ENCODE measurements around the gene NEURL1B.
A peak's percentile ranks its signal among the peaks of the same experiment; 100 is the strongest.
"Not testable (repeated sequence)": the region's sequence is repeated elsewhere in the genome, so short reads cannot be mapped to it uniquely, and the experiment has no call there.

The NEURL1B gene

DNA sequence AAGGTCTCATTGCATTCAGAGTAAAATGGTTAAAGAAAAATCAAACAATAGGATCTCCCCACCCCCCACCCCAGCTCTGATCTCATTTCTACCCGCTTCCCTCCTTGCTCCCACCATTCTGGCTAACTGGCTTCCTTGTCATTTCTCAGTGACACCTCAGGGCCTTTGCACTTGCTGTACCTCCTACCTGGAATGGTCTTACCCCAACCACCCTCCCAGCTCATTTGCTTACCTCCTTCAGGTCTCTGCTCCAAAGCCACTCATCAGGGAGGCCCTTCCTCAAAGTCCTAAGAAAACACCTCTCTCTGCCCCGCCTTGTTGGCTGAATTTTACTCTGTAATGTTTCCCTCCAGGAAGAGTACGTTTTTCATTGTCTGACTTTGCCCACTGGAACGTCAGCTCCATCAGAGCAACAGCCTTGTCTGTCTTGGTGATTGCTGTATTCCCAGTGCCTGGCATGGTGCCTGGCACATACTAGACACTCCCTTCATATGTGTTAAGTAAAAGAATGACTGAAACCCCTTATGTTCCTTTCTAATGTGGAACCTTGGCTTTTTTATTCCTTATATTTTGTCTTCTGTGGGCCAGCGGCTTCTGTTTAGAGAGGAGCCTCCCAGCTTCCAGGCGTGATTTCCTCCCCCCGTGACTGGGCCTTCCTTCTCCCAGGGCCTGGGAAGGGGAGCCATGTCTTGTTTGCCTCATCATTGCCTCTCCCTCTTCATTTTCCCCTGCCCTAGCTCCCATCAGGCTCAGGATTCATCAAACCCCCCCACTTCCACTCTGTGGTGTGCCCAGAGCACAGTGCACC lies 26.9 kb downstream of the NEURL1B start:
- Histone ChIP-seq H3K4me3 (ENCODE audit: low read length) (no peak overlapping the region), H3K4me1 (ENCODE audit: control insufficient read depth, insufficient read depth, low read length) (peaks cover 13% of the 10 kb centered on the region), H3K27ac (ENCODE audit: low read depth, low read length) (peak overlapping the region; percentile 6), H3K36me3 (ENCODE audit: control insufficient read depth, insufficient read depth, low read length) (no peaks in the 10 kb centered on the region), H3K9ac (ENCODE audit: low read length) (no peak overlapping the region), H3K27me3 (ENCODE audit: control insufficient read depth, insufficient read depth, low read length) (no peaks in the 10 kb centered on the region)

DNA sequence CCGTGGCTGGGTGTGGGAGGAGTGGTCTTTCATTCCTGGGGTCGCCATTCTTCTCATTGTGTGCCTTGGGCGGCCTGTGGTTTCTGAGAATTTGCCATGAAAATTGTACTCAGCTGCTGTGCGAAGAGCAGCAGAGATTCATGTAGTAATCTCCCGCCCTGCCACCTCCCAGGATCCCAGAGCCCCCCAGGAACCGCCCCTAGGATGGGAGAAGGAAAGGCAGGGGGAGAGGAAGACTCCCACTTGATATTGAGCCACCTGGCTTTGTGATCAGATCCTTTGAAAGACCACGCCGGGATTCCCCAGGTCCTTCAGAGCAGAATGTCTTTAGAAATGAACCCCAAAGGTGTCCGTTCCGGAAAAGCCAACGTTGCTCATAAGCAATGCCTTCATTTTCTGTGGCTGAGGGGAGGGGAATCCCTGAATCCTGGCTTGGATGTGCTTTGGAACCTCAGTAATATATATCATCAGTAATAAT lies 27.6 kb downstream of the NEURL1B start:
- peaks cover 13% of the 10 kb centered on the region for H3K4me1 ChIP-seq (ENCODE audit: control insufficient read depth, insufficient read depth, low read length)
- H3K36me3 ChIP-seq (ENCODE audit: control insufficient read depth, insufficient read depth, low read length), result no peaks in the 10 kb centered on the region
- no peak overlapping the region for H3K4me3 ChIP-seq (ENCODE audit: low read length)
- peak overlapping the region; percentile 6 for H3K27ac ChIP-seq (ENCODE audit: low read depth, low read length)
- no peak overlapping the region for H3K9ac ChIP-seq (ENCODE audit: low read length)
- H3K27me3 ChIP-seq (ENCODE audit: control insufficient read depth, insufficient read depth, low read length), result no peaks in the 10 kb centered on the region

DNA sequence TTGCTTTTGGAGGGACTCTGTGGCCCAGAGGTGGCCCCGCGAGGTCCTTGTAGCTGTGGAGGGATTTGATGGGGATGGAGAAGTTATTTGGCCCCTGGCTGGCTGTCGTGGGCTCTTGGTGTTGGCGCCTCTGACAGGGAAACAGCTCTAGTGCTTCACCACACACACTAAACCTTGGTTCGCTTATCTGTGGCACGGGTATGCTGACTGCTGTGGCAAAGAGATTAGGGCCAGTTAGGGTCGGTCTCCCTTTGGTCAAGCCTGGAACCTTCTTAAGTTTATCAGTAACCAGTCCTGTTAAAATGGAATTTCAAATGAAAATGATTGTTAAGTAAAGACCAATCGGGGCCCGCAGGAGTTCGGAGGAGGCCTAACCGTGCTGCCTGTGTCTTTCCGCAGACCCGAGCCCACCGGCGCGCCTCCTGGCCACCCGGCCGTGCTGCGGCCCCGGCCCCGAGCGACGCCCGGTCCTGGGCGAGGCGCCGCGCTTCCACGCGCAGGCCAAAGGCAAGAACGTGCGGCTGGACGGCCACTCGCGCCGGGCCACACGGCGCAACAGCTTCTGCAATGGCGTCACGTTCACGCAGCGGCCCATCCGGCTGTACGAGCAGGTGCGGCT lies 28.4 kb downstream of the NEURL1B start:
- H3K4me3 ChIP-seq (ENCODE audit: low read length), result no peak overlapping the region
- H3K27me3 ChIP-seq (ENCODE audit: control insufficient read depth, insufficient read depth, low read length), result no peaks in the 10 kb centered on the region
- no peaks in the 10 kb centered on the region for H3K36me3 ChIP-seq (ENCODE audit: control insufficient read depth, insufficient read depth, low read length)
- no peak overlapping the region for H3K9ac ChIP-seq (ENCODE audit: low read length)
- no peak overlapping the region for H3K27ac ChIP-seq (ENCODE audit: low read depth, low read length)
- H3K4me1 ChIP-seq (ENCODE audit: control insufficient read depth, insufficient read depth, low read length), result peaks cover 12% of the 10 kb centered on the region

DNA sequence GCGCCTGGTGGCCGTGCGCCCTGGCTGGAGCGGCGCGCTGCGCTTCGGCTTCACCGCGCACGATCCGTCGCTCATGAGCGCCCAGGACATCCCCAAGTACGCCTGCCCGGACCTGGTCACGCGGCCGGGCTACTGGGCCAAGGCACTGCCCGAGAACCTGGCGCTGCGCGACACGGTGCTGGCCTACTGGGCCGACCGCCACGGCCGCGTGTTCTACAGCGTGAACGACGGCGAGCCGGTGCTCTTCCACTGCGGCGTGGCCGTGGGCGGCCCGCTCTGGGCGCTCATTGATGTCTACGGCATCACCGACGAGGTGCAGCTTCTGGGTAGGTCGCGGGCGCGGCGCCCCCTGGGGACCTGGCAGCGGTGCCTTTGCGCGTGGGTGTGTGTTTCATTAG lies 28.9 kb downstream of the NEURL1B start:
- peaks cover 7% of the 10 kb centered on the region for H3K4me1 ChIP-seq (ENCODE audit: control insufficient read depth, insufficient read depth, low read length)
- H3K36me3 ChIP-seq (ENCODE audit: control insufficient read depth, insufficient read depth, low read length), result no peaks in the 10 kb centered on the region
- H3K4me3 ChIP-seq (ENCODE audit: low read length), result no peak overlapping the region
- H3K9ac ChIP-seq (ENCODE audit: low read length), result no peak overlapping the region
- H3K27ac ChIP-seq (ENCODE audit: low read depth, low read length), result no peak overlapping the region
- H3K27me3 ChIP-seq (ENCODE audit: control insufficient read depth, insufficient read depth, low read length), result no peaks in the 10 kb centered on the region

DNA sequence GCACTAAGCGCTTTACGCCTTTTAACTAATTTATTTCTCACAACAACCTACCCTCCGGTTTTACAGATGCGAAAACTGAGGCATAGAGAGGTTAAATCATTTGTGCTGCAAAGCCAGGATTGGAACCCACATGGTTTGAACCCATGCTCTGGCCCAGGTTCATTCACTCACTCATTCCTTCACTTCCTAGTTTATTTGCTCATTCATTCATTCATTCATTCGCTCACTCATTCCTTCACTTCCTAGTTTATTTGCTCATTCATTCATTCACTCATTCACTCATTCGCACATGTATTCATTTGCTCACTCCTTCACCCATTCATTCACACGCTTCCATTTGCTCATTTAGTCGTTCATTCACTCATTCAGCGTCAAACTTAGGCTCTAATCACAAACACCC lies 29.4 kb downstream of the NEURL1B start:
- Histone ChIP-seq H3K27ac (ENCODE audit: low read depth, low read length) (no peak overlapping the region), H3K36me3 (ENCODE audit: control insufficient read depth, insufficient read depth, low read length) (no peaks in the 10 kb centered on the region), H3K9ac (ENCODE audit: low read length) (no peak overlapping the region), H3K27me3 (ENCODE audit: control insufficient read depth, insufficient read depth, low read length) (no peaks in the 10 kb centered on the region), H3K4me1 (ENCODE audit: control insufficient read depth, insufficient read depth, low read length) (peaks cover 4% of the 10 kb centered on the region), H3K4me3 (ENCODE audit: low read length) (no peak overlapping the region)

DNA sequence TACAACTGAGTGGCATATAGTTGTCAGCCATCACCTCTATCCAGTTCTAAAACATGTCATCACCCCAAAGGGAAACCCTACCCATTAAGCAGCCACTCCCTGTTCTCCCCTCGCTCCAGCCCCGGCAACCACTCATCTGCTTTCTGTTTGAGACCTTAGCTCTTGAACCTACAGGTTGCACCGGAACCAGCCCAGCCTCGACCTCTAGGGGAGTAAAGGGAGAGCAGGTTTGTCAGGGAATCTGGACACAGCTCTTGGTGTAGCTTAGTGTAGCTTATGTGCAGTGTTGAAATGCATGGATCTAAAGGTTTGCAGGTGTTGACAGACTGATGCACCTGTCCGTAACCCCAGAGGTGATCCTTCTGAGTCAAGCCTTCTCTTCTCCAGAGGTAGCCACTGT lies 30.0 kb downstream of the NEURL1B start:
- no peak overlapping the region for H3K27ac ChIP-seq (ENCODE audit: low read depth, low read length)
- peaks cover 4% of the 10 kb centered on the region for H3K4me1 ChIP-seq (ENCODE audit: control insufficient read depth, insufficient read depth, low read length)
- H3K9ac ChIP-seq (ENCODE audit: low read length), result no peak overlapping the region
- no peaks in the 10 kb centered on the region for H3K27me3 ChIP-seq (ENCODE audit: control insufficient read depth, insufficient read depth, low read length)
- no peak overlapping the region for H3K4me3 ChIP-seq (ENCODE audit: low read length)
- no peaks in the 10 kb centered on the region for H3K36me3 ChIP-seq (ENCODE audit: control insufficient read depth, insufficient read depth, low read length)

DNA sequence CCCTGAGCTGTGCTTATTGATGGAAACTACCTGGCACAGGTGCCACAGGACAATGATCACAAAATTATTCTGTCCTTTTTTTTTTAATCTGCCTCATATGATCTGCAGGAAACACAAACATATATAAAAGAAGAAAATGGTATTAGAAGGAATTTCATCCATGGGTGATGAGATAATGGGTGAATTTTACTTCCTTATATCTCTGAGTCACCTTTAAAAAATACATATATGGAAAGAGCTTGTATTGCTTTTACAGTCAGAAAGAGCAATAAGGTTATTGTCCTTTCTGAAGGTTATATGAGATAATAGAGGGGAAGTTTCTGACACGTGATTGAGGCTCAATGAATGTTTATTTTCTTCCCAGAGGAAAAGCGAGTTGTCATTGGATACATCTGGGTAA lies 31.6 kb downstream of the NEURL1B start:
- Histone ChIP-seq H3K4me3 (ENCODE audit: low read length) (no peak overlapping the region), H3K9ac (ENCODE audit: low read length) (no peak overlapping the region), H3K4me1 (ENCODE audit: control insufficient read depth, insufficient read depth, low read length) (peaks cover 4% of the 10 kb centered on the region), H3K27me3 (ENCODE audit: control insufficient read depth, insufficient read depth, low read length) (no peaks in the 10 kb centered on the region), H3K27ac (ENCODE audit: low read depth, low read length) (no peak overlapping the region), H3K36me3 (ENCODE audit: control insufficient read depth, insufficient read depth, low read length) (no peaks in the 10 kb centered on the region)

DNA sequence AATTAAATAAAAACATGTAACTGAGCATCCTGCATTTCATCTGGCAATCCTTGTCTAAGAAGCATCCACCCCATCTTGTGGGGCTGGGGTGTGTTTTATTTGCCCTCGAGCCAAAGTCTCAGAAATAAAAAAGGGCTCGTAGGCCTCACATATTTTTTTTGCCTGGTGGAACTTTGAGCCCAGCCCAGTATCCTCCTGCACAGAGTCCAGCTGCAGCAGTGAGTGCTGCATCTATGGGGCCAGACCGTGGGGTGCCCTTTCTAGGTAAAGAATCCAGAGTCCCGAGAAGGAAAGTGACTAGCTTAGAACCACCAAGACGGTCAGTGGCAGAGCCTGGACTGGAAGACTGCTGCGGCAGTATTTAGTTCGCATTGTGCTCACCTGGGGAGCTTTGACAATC lies 33.1 kb downstream of the NEURL1B start:
- no peak overlapping the region for H3K4me3 ChIP-seq (ENCODE audit: low read length)
- peaks cover 7% of the 10 kb centered on the region for H3K4me1 ChIP-seq (ENCODE audit: control insufficient read depth, insufficient read depth, low read length)
- no peak overlapping the region for H3K9ac ChIP-seq (ENCODE audit: low read length)
- H3K36me3 ChIP-seq (ENCODE audit: control insufficient read depth, insufficient read depth, low read length), result no peaks in the 10 kb centered on the region
- H3K27ac ChIP-seq (ENCODE audit: low read depth, low read length), result no peak overlapping the region
- no peaks in the 10 kb centered on the region for H3K27me3 ChIP-seq (ENCODE audit: control insufficient read depth, insufficient read depth, low read length)

DNA sequence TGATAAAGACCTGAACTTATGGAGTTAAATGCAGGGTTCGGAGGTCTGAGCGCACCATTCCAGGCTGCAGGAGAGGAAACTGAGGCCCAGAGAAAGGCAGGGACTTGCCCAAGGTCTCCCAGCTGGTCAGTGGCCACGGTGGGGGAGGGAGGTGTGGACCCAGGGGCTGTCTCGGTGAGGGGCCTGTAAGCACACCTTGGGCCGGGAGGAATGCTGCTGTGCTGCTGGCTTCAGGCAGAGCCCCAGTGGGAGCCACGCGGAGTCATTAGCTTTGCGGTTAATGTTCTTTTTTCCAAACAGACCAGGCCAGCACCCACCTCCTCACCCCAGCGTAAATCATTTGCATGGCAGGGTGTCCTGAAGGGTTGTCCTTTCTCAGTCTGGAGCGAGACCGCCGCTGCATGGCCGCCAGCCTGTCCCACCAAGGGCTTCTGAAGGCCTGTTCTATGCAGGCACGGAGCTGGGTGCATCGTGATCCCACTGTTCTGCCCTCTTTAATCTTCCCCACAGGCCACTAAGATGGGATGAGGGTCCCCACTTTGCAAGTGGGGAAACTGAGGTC lies 35.9 kb downstream of the NEURL1B start:
- no peaks in the 10 kb centered on the region for H3K27me3 ChIP-seq (ENCODE audit: control insufficient read depth, insufficient read depth, low read length)
- H3K27ac ChIP-seq (ENCODE audit: low read depth, low read length), result no peak overlapping the region
- peaks cover 19% of the 10 kb centered on the region for H3K4me1 ChIP-seq (ENCODE audit: control insufficient read depth, insufficient read depth, low read length)
- H3K36me3 ChIP-seq (ENCODE audit: control insufficient read depth, insufficient read depth, low read length), result no peaks in the 10 kb centered on the region
- no peak overlapping the region for H3K9ac ChIP-seq (ENCODE audit: low read length)
- H3K4me3 ChIP-seq (ENCODE audit: low read length), result no peak overlapping the region

DNA sequence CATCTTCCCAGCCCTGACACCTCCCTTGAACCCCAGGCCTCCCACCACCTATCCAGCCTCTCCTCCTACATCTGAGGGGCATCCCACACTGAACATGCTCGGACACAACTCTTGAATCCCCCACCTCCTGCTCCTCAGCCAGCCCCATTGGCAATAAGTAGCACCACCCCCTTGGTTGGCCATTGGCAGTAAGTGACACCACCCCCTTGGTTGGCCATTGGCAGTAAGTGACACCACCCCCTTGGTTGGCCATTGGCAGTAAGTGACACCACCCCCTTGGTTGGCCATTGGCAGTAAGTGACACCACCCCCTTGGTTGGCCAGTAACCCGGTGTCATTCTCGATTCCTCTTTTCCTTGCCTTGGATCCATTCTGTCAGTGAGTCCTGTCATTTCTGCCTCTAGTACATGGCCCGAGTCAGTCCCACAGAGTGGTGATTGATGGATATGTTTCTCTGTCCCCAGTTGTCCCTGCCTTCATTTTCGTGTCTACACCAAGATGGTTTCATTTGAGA lies 37.4 kb downstream of the NEURL1B start:
- not testable (repeated sequence) for H3K27me3 ChIP-seq (ENCODE audit: control insufficient read depth, insufficient read depth, low read length); H3K36me3 ChIP-seq (ENCODE audit: control insufficient read depth, insufficient read depth, low read length); H3K9ac ChIP-seq (ENCODE audit: low read length); H3K4me3 ChIP-seq (ENCODE audit: low read length)
- Histone ChIP-seq H3K4me1 (ENCODE audit: control insufficient read depth, insufficient read depth, low read length) (peaks cover 19% of the 10 kb centered on the region), H3K27ac (ENCODE audit: low read depth, low read length) (peak overlapping the region; percentile 24)

DNA sequence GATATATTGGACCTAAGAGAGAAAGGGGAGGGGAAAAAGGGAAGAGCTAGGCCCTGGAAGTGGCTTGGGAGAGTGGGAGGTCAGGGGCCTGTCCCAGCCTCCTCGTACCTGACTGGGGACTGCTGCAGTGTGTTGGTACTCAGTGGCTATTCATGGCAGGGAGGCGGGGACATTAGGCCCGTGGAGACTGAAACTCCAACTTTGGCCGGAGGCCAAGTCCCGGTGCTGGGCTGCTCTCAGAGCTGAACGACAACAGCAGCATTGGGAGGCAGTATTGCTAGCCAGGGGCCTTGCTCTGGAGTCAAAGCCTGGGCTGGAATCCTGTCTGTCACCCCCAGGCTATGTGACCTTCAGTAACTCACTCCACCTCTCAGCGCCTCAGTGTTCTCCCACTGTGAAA lies 37.8 kb downstream of the NEURL1B start:
- peak overlapping the region; percentile 24 for H3K27ac ChIP-seq (ENCODE audit: low read depth, low read length)
- H3K4me1 ChIP-seq (ENCODE audit: control insufficient read depth, insufficient read depth, low read length), result peaks cover 19% of the 10 kb centered on the region
- no peaks in the 10 kb centered on the region for H3K27me3 ChIP-seq (ENCODE audit: control insufficient read depth, insufficient read depth, low read length)
- no peak overlapping the region for H3K9ac ChIP-seq (ENCODE audit: low read length)
- no peak overlapping the region for H3K4me3 ChIP-seq (ENCODE audit: low read length)
- H3K36me3 ChIP-seq (ENCODE audit: control insufficient read depth, insufficient read depth, low read length), result no peaks in the 10 kb centered on the region

DNA sequence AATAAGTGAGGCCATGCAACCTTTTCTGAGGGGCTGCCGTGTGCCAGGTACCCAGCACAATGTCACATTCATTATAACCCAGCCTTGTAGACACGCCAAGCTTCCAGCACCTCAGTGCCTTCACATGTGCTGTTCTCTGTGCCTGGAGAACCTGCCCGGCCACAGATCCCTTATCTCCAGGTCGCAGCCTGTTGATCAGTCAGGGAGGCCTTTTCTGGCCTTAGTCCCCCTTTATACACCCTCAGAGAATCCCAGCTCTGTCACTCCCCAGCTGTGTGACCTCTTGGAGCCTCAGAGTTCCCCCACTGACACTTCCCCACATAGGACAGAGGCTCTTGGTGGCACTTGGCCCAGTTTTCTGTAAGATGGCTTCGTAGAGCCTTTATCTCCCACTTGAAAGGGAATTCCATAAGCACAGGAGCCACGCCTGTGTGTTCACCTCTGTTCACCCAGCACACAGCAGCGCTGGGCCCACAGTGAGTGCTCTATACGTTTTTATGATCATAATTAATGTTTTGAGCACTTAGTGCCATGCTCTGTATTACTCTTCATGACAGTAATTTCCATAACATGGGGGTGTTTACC lies 38.7 kb downstream of the NEURL1B start:
- H3K4me1 ChIP-seq (ENCODE audit: control insufficient read depth, insufficient read depth, low read length), result peaks cover 19% of the 10 kb centered on the region
- H3K4me3 ChIP-seq (ENCODE audit: low read length), result no peak overlapping the region
- H3K27ac ChIP-seq (ENCODE audit: low read depth, low read length), result peak overlapping the region; percentile 24
- H3K27me3 ChIP-seq (ENCODE audit: control insufficient read depth, insufficient read depth, low read length), result no peaks in the 10 kb centered on the region
- H3K36me3 ChIP-seq (ENCODE audit: control insufficient read depth, insufficient read depth, low read length), result no peaks in the 10 kb centered on the region
- no peak overlapping the region for H3K9ac ChIP-seq (ENCODE audit: low read length)
